Medulla oblongata (tissue), 1 donor: ENCODE measurements around the gene BLOC1S1.

Experiments
- DNase-seq: peaks from one replicate; pipeline ENCODE4 v3.0.0-alpha.2; 2015; ENCODE audit errors: extremely low spot score

BLOC1S1 gene

GRCh38 chr12:55715833-55716581 is at the start of gene BLOC1S1:
TSS of gene BLOC1S1 (plus strand) at chr12:55716046. CDS start at chr12:55716052, 6 bp downstream.
- peak; percentile 96 for DNase-seq

- no peak for DNase-seq
Measured at GRCh38 chr12:55666508-55666907, 49.3 kb upstream of the BLOC1S1 start.

GRCh38 chr12:55670276-55670675 is 45.6 kb upstream of the BLOC1S1 start:
- no peak for DNase-seq

- DNase-seq, result no peak
Measured at GRCh38 chr12:55671746-55672145, 44.1 kb upstream of the BLOC1S1 start.

GRCh38 chr12:55673638-55674037 is 42.2 kb upstream of the BLOC1S1 start:
- peak; percentile 67 for DNase-seq

- no peak for DNase-seq
Measured at GRCh38 chr12:55675666-55676065, 40.2 kb upstream of the BLOC1S1 start.

- peak; percentile 35 for DNase-seq
Measured at GRCh38 chr12:55676707-55677106, 39.1 kb upstream of the BLOC1S1 start.

GRCh38 chr12:55679691-55680090 is 36.2 kb upstream of the BLOC1S1 start:
- no peak for DNase-seq

- DNase-seq, result peak; percentile 47
Measured at GRCh38 chr12:55681142-55682077, 34.4 kb upstream of the BLOC1S1 start.

GRCh38 chr12:55682087-55682796 is 33.6 kb upstream of the BLOC1S1 start:
- no peak for DNase-seq

GRCh38 chr12:55683676-55684075 is 32.2 kb upstream of the BLOC1S1 start:
- DNase-seq, result no peak

GRCh38 chr12:55684761-55685370 is 31.0 kb upstream of the BLOC1S1 start:
- no peak for DNase-seq

GRCh38 chr12:55685671-55686070 is 30.2 kb upstream of the BLOC1S1 start:
- no peak for DNase-seq

- DNase-seq, result peak; percentile 66
Measured at GRCh38 chr12:55686366-55687010, 29.4 kb upstream of the BLOC1S1 start.

- no peak for DNase-seq
Measured at GRCh38 chr12:55687746-55688145, 28.1 kb upstream of the BLOC1S1 start.

- DNase-seq, result no peak
Measured at GRCh38 chr12:55688716-55689655, 26.9 kb upstream of the BLOC1S1 start.

GRCh38 chr12:55692631-55693322 is 23.1 kb upstream of the BLOC1S1 start:
- DNase-seq, result no peak

- DNase-seq, result no peak
Measured at GRCh38 chr12:55693323-55694187, 22.3 kb upstream of the BLOC1S1 start.

GRCh38 chr12:55694188-55694515 is 21.7 kb upstream of the BLOC1S1 start:
- no peak for DNase-seq
